HepG2 (cell line): ENCODE data around the gene DLX1. TPM values are rescaled to one million over a fixed set of nuclear protein-coding genes. Genes with fewer than 3 reads are reported as not detected.

Experiments used
- BHLHE40 ChIP-seq: IDR thresholded peaks from 2 replicates; pipeline ENCODE4 v1.6.1; 2011; ENCODE audit warnings: low read length, improper control_type of control experiment
- CBX5 ChIP-seq: sonication (generic); formaldehyde crosslinking; IDR thresholded peaks from 2 replicates; pipeline ENCODE4 v1.4.0; 2020; ENCODE audit warnings: missing genetic modification reagents, borderline replicate concordance
- KLF12 ChIP-seq: sonication (generic); formaldehyde crosslinking; IDR thresholded peaks from 2 replicates; pipeline ENCODE4 v1.4.0; 2020; ENCODE audit warnings: missing genetic modification reagents, borderline replicate concordance
- MAF1 ChIP-seq: sonication (generic); formaldehyde crosslinking; IDR thresholded peaks from 2 replicates; pipeline ENCODE4 v1.5.0; 2020; ENCODE audit warnings: missing genetic modification reagents, borderline replicate concordance
- MTA1 ChIP-seq: sonication (generic); formaldehyde crosslinking; IDR thresholded peaks from 2 replicates; pipeline ENCODE4 v1.4.0; 2020; ENCODE audit warnings: missing genetic modification reagents, mild to moderate bottlenecking, borderline replicate concordance
- MTF1 ChIP-seq: sonication (generic); formaldehyde crosslinking; IDR thresholded peaks from 2 replicates; pipeline ENCODE4 v1.5.0; 2020; ENCODE audit warnings: missing genetic modification reagents
- NCOA2 ChIP-seq: sonication (generic); formaldehyde crosslinking; IDR thresholded peaks from 2 replicates; pipeline ENCODE4 v1.8.0; 2022; ENCODE audit warnings: inconsistent platforms
- NR2C2 ChIP-seq: sonication (generic); formaldehyde crosslinking; IDR thresholded peaks from 2 replicates; pipeline ENCODE4 v1.4.0; 2020; ENCODE audit warnings: missing genetic modification reagents, mild to moderate bottlenecking, moderate library complexity, borderline replicate concordance
- RBM39 ChIP-seq: fragments of 200-400 bp; formaldehyde crosslinking; IDR thresholded peaks from one replicate; pipeline ENCODE4 v1.6.1; 2018; ENCODE audit warnings: antibody characterized with exemption, mild to moderate bottlenecking, low read depth, low read length; ENCODE audit not compliant: poor library complexity, severe bottlenecking
- TBX2 ChIP-seq: sonication (generic); formaldehyde crosslinking; IDR thresholded peaks from 2 replicates; pipeline ENCODE4 v1.5.0; 2020; ENCODE audit warnings: missing genetic modification reagents, mild to moderate bottlenecking, borderline replicate concordance
- XRCC5 ChIP-seq: fragments of 200-400 bp; formaldehyde crosslinking; optimal IDR thresholded peaks from 2 replicates; pipeline ENCODE3; 2017; ENCODE audit warnings: mild to moderate bottlenecking, low read length
- ZBTB1 ChIP-seq: sonication (generic); formaldehyde crosslinking; IDR thresholded peaks from 2 replicates; pipeline ENCODE4 v1.4.0; 2020; ENCODE audit warnings: missing genetic modification reagents, borderline replicate concordance
- ZNF207 ChIP-seq: fragments of 450-650 bp; IDR thresholded peaks from 2 replicates; pipeline ENCODE4 v1.6.1; 2016; ENCODE audit warnings: antibody characterized with exemption, borderline replicate concordance
- ZNF224 ChIP-seq: sonication (generic); formaldehyde crosslinking; IDR thresholded peaks from 2 replicates; pipeline ENCODE4 v1.5.0; 2020; ENCODE audit warnings: mild to moderate bottlenecking, missing genetic modification reagents
- ZNF263 ChIP-seq: sonication (generic); formaldehyde crosslinking; IDR thresholded peaks from 2 replicates; pipeline ENCODE4 v1.4.0; 2020; ENCODE audit warnings: missing genetic modification reagents
- ZNF432 ChIP-seq: sonication (generic); formaldehyde crosslinking; IDR thresholded peaks from 2 replicates; pipeline ENCODE4 v1.5.0; 2020; ENCODE audit warnings: missing genetic modification reagents, mild to moderate bottlenecking, borderline replicate concordance
- ZNF468 ChIP-seq: sonication (generic); formaldehyde crosslinking; IDR thresholded peaks from 2 replicates; pipeline ENCODE4 v1.8.0; 2022; ENCODE audit warnings: mild to moderate bottlenecking, moderate library complexity, missing genetic modification reagents
- ZNF530 ChIP-seq: sonication (generic); formaldehyde crosslinking; IDR thresholded peaks from 2 replicates; pipeline ENCODE4 v1.5.0; 2020; ENCODE audit warnings: low read depth, mild to moderate bottlenecking, missing genetic modification reagents
- ZNF558 ChIP-seq: sonication (generic); formaldehyde crosslinking; IDR thresholded peaks from 2 replicates; pipeline ENCODE4 v1.9.0; 2022; ENCODE audit warnings: mild to moderate bottlenecking, missing genetic modification reagents, borderline replicate concordance
- ZNF629 ChIP-seq: sonication (generic); formaldehyde crosslinking; conservative IDR thresholded peaks from 2 replicates; pipeline ENCODE4 v1.5.0; 2020; ENCODE audit warnings: missing genetic modification reagents
- ZNF644 ChIP-seq: IDR thresholded peaks from 2 replicates; pipeline ENCODE4 v1.6.1; 2016; ENCODE audit warnings: low read depth
- ZNF674 ChIP-seq: sonication (generic); formaldehyde crosslinking; IDR thresholded peaks from 2 replicates; pipeline ENCODE4 v1.5.0; 2020; ENCODE audit warnings: low read depth, mild to moderate bottlenecking, missing genetic modification reagents
- ZNF776 ChIP-seq: sonication (generic); formaldehyde crosslinking; IDR thresholded peaks from 2 replicates; pipeline ENCODE4 v1.4.0; 2020; ENCODE audit warnings: mild to moderate bottlenecking, missing genetic modification reagents
- ZNF850 ChIP-seq: sonication (generic); formaldehyde crosslinking; conservative IDR thresholded peaks from 2 replicates; pipeline ENCODE4 v1.9.0; 2021; ENCODE audit warnings: mild to moderate bottlenecking, missing genetic modification reagents
- polyA plus RNA-seq, 8 experiments: library from polyadenylated mRNA; depleted of rRNA in 3 of 8; stranded (reverse) in 7 of 8; unstranded in 1 of 8; fragments of >200 nt; fragmentation: Illumina TruSeq in 4 of 8; extraction: Trizol in 4 of 8; gene quantifications; 2 replicates each; pipeline versions ENCODE4 v1.2.1 to v1.2.3, GENCODE V29; 2011 to 2016; ENCODE audit warnings: low read depth in 4 of 8, missing spikeins in 1 of 8, mixed read lengths in 1 of 8; ENCODE audit not compliant: insufficient read depth in 1 of 8
- total RNA-seq, 5 experiments: library from RNA; depleted of rRNA; stranded (reverse); fragments of >200 nt; fragmentation: Illumina TruSeq; extraction: Trizol; gene quantifications; 2 replicates each; pipeline ENCODE4 v1.2.3, GENCODE V29; 2016; ENCODE audit warnings: low read depth in 1 of 5
- TF ChIP-seq, protein P1 (sequence below): sonication (generic); formaldehyde crosslinking; IDR thresholded peaks from 2 replicates; pipeline ENCODE4 v1.4.0; 2020; ENCODE audit warnings: mild to moderate bottlenecking, missing genetic modification reagents, borderline replicate concordance
- TF ChIP-seq, protein P2 (sequence below): sonication (generic); formaldehyde crosslinking; IDR thresholded peaks from 2 replicates; pipeline ENCODE4 v1.8.1; 2022; ENCODE audit warnings: mild to moderate bottlenecking, missing genetic modification reagents
- TF ChIP-seq, protein P3 (sequence below): sonication (generic); formaldehyde crosslinking; IDR thresholded peaks from 2 replicates; pipeline ENCODE4 v1.8.1; 2023; ENCODE audit warnings: mild to moderate bottlenecking, inconsistent platforms, moderate library complexity, missing genetic modification reagents, borderline replicate concordance

The DLX1 gene
- total and polyA plus RNA-seq, 2 of the 13 experiments (the other 11 are each of a cell fraction or from before 2014, with no cell fraction given) = 0.18 to 0.86 TPM

DNA sequence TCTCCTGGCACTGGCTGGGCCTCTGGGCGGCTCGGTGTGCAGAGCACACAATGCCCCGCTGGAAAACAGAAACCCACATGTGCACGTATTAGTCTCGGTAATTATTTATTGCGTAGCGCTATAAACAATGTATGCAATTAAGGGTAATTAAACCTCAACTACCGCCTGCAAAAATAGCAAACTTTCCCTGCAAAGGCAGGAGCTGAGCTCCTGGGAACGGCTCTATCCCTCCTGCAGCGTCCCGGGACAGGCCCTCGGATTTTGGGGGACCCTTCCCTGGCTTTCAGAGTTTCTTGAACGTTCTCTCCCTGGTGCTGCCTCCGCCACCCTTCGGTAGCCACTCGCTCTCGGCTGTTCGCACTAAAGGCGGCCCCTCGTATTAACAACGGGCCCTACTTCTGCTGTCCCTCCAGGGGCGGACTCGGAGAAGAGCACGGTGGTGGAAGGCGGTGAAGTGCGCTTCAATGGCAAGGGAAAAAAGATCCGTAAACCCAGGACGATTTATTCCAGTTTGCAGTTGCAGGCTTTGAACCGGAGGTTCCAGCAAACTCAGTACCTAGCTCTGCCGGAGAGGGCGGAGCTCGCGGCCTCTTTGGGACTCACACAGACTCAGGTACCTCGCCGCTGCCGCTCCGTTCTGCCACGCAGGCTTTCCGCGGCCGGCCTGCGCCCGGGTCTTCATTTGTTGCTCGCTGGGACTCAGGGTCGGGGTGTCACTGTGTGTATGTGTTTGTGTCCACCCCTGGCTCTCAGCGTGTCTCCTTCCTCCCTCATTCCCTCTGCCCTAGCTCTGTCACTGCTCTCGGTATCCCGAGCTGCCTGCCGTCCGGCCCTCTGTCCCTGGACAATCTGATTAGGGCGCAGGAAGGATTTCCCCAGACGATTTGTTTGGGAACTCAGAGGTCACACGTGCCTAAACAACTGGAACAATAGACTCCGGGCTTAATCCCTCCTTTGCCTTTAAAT lies 1.2 kb downstream of the DLX1 start (continued):
- no peak for TF ChIP-seq KLF12 (CRISPR knock-in tag)
- TF ChIP-seq ZNF644 (CRISPR knock-in tag) = no peak
- TF ChIP-seq, protein P1, sequence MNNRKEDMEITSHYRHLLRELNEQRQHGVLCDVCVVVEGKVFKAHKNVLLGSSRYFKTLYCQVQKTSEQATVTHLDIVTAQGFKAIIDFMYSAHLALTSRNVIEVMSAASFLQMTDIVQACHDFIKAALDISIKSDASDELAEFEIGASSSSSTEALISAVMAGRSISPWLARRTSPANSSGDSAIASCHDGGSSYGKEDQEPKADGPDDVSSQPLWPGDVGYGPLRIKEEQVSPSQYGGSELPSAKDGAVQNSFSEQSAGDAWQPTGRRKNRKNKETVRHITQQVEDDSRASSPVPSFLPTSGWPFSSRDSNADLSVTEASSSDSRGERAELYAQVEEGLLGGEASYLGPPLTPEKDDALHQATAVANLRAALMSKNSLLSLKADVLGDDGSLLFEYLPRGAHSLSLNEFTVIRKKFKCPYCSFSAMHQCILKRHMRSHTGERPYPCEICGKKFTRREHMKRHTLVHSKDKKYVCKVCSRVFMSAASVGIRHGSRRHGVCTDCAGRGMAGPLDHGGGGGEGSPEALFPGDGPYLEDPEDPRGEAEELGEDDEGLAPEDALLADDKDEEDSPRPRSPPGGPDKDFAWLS = no peak
- no peak for TF ChIP-seq ZNF629 (CRISPR knock-in tag)
- TF ChIP-seq ZNF263 (CRISPR knock-in tag) = peak; percentile 54
- no peak for TF ChIP-seq ZNF432 (CRISPR knock-in tag)
- no peak for TF ChIP-seq NR2C2 (CRISPR knock-in tag)
- no peak for TF ChIP-seq ZNF674 (CRISPR knock-in tag)
- TF ChIP-seq TBX2 (CRISPR knock-in tag) = peak; percentile 22; the same call in 1 of the 2 replicates
- TF ChIP-seq, protein P2, sequence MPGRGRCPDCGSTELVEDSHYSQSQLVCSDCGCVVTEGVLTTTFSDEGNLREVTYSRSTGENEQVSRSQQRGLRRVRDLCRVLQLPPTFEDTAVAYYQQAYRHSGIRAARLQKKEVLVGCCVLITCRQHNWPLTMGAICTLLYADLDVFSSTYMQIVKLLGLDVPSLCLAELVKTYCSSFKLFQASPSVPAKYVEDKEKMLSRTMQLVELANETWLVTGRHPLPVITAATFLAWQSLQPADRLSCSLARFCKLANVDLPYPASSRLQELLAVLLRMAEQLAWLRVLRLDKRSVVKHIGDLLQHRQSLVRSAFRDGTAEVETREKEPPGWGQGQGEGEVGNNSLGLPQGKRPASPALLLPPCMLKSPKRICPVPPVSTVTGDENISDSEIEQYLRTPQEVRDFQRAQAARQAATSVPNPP (CRISPR knock-in tag) = no peak
- TF ChIP-seq CBX5 (CRISPR knock-in tag) = no peak
- no peak for TF ChIP-seq NCOA2 (CRISPR knock-in tag)
- no peak for TF ChIP-seq MAF1 (CRISPR knock-in tag)
- TF ChIP-seq RBM39 = peak; percentile 33
- TF ChIP-seq ZNF558 = 0 out of 2 replicates have a peak, but pooled peaks have one; percentile 29
- TF ChIP-seq XRCC5 = peak; percentile 65
- TF ChIP-seq, protein P3, sequence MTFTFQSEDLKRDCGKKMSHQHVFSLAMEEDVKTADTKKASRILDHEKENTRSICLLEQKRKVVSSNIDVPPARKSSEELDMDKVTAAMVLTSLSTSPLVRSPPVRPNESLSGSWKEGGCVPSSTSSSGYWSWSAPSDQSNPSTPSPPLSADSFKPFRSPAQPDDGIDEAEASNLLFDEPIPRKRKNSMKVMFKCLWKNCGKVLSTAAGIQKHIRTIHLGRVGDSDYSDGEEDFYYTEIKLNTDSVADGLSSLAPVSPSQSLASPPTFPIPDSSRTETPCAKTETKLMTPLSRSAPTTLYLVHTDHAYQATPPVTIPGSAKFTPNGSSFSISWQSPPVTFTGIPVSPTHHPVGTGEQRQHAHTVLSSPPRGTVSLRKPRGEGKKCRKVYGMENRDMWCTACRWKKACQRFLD (CRISPR knock-in tag) = no peak
- peak; percentile 64; the same call in 1 of the 2 replicates for TF ChIP-seq MTA1 (CRISPR knock-in tag)
- TF ChIP-seq ZNF530 (CRISPR knock-in tag) = no peak
- no peak for TF ChIP-seq ZNF468
- 0 out of 2 replicates have a peak, but pooled peaks have one; percentile 26 for TF ChIP-seq ZNF776 (CRISPR knock-in tag)
- TF ChIP-seq MTF1 = no peak
- no peak for TF ChIP-seq ZBTB1 (CRISPR knock-in tag)
- TF ChIP-seq ZNF224 (CRISPR knock-in tag) = 0 out of 2 replicates have a peak, but pooled peaks have one; percentile 68
- 0 out of 2 replicates have a peak, but pooled peaks have one; percentile 11 for TF ChIP-seq BHLHE40
- no peak for TF ChIP-seq ZNF850 (CRISPR knock-in tag)
- TF ChIP-seq ZNF207 = no peak
